GM12865 (cell line): ENCODE results near the gene DNAH7.

Experiments
- DNase-seq: peaks from one replicate; pipeline ENCODE4 v3.0.0; 2010; ENCODE audit warnings: low read depth
- H3K4me3 ChIP-seq: 2 replicates; pipeline ENCODE4 v1.5.1; 2011; ENCODE audit warnings: mild to moderate bottlenecking, low read depth, low read length, control low read depth
- TF ChIP-seq, protein P1 (sequence below): IDR thresholded peaks from 2 replicates; pipeline ENCODE4 v1.5.1; 2011; ENCODE audit warnings: low read length, control low read depth, low read depth, inconsistent platforms; ENCODE audit not compliant: insufficient read depth; ENCODE audit errors: missing control alignments

DNAH7 gene

DNA sequence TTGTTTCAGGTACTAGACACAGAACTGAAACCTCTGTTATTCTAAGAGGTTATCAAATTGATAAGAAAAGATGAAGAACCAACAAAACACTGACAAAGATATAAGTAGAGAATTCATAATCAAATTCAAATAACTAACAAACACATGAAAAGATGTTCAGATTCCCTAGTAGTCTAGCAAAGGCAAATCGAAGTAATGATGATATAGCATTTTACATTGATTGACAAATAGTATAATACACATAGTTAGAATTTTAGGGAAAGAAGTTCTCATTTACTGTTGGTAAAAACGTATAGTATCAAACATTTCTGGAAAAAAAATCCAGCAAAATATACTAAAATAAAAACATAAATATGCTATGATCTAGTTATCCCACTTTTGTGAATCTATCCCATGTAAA lies 50.6 kb downstream of the DNAH7 start:
- TF ChIP-seq, protein P1, sequence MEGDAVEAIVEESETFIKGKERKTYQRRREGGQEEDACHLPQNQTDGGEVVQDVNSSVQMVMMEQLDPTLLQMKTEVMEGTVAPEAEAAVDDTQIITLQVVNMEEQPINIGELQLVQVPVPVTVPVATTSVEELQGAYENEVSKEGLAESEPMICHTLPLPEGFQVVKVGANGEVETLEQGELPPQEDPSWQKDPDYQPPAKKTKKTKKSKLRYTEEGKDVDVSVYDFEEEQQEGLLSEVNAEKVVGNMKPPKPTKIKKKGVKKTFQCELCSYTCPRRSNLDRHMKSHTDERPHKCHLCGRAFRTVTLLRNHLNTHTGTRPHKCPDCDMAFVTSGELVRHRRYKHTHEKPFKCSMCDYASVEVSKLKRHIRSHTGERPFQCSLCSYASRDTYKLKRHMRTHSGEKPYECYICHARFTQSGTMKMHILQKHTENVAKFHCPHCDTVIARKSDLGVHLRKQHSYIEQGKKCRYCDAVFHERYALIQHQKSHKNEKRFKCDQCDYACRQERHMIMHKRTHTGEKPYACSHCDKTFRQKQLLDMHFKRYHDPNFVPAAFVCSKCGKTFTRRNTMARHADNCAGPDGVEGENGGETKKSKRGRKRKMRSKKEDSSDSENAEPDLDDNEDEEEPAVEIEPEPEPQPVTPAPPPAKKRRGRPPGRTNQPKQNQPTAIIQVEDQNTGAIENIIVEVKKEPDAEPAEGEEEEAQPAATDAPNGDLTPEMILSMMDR, result no peak

DNA sequence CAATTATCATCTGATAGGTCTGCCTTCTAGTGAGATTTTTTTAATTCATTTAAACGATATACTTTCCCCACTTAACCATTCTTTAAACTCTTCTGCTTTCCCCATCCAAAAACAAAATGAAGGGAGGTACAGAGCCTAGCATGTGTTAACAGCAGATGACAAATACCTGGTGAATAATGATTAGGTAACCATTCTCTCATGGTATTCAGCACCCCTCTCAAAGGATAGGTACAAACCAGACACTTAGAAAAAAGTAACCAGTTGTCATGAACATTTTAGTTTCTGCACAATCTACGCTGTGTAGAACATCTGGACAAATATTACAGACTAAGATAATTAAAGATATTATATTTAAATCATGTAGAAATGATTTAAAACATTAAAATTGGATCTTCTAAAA lies 56.3 kb downstream of the DNAH7 start:
- H3K4me3 ChIP-seq, result no peak overlapping the region
- TF ChIP-seq, protein P1, result no peak
- DNase-seq, result no peak

More for the DNA sequence above, 50.6 kb downstream of the DNAH7 start:
- no peak for DNase-seq
- H3K4me3 ChIP-seq, result no peak overlapping the region

DNA sequence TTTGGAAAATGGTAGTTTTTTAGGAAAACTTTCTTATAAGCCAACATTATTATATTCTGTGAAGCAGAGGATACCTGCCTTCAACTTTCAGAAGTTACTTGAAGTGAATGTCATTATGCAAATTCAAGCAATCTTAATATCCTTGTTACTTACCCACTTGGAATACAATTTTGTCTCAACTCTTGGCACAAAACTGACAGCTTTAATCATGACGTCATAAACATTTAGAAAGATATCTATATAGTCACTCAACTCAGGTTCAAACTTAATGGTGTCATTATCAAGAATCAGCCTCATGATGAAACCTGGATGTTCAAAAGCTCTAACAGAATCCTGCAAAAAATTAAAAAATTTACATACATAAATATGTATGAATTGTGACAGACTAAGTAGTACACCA lies 68.1 kb downstream of the DNAH7 start:
- H3K4me3 ChIP-seq, result no peak overlapping the region
- TF ChIP-seq, protein P1, result no peak
- DNase-seq, result no peak

DNA sequence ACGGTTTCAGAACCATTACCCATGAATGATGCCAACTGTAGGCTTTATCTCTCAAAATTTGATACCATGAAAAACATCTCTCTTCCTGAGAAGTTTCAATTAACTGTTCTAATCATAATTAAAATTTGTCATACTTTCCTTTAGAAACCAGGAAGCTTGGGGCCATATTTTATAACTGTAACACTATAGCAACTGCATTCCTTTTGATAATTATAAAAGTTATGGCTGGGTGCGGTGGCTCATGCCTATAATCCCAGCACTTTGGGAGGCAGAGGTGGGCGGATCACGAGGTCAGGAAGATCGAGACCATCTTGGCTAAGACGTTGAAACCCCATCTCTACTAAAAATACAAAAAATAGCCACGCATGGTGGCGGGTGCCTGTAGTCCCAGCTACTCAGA lies 70.6 kb downstream of the DNAH7 start:
- DNase-seq, result no peak
- H3K4me3 ChIP-seq, result no peak overlapping the region
- TF ChIP-seq, protein P1, result no peak

DNA sequence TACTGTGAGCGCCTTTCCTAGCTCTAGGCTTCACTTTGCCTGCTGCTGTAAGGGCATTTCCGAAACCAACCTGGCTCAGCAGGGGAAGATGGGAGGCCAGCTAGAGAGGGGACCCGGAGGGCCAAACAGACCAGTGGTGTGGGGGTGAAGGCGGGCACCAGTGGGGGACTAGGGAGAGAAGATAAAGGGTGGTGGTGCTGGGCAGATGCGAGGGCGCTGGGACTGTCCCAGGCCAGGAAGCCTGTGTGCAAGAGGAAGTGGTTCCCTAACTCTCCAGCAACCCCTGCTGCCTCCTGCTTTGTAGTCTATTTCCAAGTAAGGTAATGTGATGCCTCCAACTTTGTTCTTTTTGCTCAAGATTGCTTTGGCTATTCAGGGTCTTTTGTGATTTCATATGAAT lies 73.1 kb downstream of the DNAH7 start:
- TF ChIP-seq, protein P1, result no peak
- no peak overlapping the region for H3K4me3 ChIP-seq
- DNase-seq, result no peak

DNA sequence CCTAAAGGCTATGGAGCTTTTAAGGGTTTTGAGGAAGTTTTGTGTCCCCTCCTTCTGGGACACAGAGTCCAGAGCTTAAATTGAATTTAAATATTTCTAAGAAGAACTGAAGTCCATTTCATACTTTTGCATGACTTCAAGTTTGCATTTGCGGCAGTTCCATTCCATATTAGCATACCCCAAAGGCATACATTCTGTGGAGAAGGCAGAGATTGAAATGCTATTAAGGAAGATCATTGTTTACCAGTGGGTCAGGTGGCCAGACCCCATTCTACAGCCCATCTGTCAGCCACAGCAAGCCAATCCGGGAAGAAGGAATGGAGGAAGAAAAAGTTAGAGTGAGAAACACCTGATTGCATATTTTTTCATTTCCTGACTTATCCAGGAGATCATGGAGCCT lies 75.0 kb downstream of the DNAH7 start:
- no peak overlapping the region for H3K4me3 ChIP-seq
- no peak for DNase-seq
- TF ChIP-seq, protein P1, result no peak

DNA sequence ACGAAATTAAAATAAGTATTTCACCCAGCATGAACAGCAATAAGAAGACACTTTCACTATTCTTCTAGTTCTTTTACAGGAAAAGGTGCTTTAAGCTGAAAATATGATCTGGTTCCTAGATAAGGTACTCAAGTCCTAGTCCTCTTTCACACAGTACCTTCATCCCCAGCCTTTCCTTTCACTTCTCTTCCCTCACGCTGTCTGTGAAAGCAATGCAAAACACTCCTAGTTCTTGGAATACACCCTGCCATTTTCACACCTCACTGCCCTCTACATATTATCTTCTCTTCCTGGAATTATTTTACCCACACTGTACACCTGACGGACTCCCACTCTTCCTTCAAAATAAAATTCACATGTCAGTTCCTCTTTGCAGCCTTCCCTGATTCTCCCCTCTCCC lies 82.9 kb downstream of the DNAH7 start:
- no peak overlapping the region; the same call in 1 of the 2 replicates for H3K4me3 ChIP-seq
- TF ChIP-seq, protein P1, result no peak
- DNase-seq, result no peak
